ENCODE results near the gene DDR2.

The DDR2 gene

DNA sequence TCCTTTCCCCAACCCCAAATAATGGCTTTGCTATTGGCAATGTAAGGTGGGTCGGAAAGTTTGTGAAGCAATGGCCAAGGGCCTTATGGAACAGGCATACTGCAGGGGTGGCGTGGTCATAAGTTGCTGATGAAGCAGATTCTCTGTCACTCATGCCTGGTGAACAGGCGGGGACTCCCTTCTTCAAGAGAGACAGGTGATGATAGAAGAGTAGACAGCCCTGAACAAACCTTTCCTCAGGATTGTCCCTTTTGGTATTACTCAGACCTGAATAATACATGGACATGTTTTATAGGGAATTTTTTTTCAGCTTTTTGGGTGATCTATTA, 12.7 kb downstream of the DDR2 start:
- TF ChIP-seq, protein P1, sequence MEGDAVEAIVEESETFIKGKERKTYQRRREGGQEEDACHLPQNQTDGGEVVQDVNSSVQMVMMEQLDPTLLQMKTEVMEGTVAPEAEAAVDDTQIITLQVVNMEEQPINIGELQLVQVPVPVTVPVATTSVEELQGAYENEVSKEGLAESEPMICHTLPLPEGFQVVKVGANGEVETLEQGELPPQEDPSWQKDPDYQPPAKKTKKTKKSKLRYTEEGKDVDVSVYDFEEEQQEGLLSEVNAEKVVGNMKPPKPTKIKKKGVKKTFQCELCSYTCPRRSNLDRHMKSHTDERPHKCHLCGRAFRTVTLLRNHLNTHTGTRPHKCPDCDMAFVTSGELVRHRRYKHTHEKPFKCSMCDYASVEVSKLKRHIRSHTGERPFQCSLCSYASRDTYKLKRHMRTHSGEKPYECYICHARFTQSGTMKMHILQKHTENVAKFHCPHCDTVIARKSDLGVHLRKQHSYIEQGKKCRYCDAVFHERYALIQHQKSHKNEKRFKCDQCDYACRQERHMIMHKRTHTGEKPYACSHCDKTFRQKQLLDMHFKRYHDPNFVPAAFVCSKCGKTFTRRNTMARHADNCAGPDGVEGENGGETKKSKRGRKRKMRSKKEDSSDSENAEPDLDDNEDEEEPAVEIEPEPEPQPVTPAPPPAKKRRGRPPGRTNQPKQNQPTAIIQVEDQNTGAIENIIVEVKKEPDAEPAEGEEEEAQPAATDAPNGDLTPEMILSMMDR (IDR thresholded peaks at IDR 0.05; ENCODE audit: extremely low read depth, missing control alignments), result no peak
- DNase-seq (ENCODE audit: low spot score), result no peak

DNA sequence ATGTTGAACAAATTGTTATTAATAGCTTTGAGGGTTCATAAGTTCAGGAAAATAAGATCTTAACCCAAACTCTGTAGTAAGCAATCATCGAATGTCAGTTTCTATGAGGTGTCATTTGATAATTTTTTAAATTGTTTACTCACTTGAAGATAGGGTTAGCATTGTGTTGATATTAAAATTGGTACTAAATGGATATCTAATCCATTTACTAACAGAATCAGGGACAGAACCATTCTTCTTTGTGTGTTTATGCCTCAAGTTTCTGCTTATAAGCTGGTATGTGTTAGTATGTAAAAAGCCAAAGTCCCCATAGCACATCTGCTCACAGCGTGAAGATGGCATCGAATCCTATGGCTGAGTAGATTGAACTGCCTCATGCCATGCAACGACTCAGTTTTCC, 13.4 kb downstream of the DDR2 start:
- no peak for DNase-seq (ENCODE audit: low spot score)
- TF ChIP-seq, protein P1 (IDR thresholded peaks at IDR 0.05; ENCODE audit: extremely low read depth, missing control alignments), result no peak

DNA sequence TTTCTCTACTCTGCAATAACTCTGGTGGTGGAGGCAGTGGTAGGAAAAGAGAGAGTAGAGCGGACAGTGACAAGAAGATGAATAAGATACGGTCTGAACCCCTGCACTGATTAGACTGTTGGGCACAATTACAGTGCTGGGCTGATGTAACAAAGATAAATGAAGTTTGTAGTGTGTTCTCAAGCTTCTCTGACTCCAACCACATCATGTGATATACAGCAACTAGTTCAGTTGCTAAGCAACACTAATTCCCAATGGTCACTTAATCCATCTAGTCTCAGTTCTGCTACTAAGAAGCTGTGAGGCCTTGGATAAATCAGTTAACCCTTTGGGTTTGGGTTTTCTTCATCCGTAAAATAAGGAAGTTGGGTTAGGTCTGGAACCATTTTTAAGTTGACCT, 17.3 kb downstream of the DDR2 start:
- TF ChIP-seq, protein P1 (IDR thresholded peaks at IDR 0.05; ENCODE audit: extremely low read depth, missing control alignments), result no peak
- DNase-seq (ENCODE audit: low spot score), result no peak

DNA sequence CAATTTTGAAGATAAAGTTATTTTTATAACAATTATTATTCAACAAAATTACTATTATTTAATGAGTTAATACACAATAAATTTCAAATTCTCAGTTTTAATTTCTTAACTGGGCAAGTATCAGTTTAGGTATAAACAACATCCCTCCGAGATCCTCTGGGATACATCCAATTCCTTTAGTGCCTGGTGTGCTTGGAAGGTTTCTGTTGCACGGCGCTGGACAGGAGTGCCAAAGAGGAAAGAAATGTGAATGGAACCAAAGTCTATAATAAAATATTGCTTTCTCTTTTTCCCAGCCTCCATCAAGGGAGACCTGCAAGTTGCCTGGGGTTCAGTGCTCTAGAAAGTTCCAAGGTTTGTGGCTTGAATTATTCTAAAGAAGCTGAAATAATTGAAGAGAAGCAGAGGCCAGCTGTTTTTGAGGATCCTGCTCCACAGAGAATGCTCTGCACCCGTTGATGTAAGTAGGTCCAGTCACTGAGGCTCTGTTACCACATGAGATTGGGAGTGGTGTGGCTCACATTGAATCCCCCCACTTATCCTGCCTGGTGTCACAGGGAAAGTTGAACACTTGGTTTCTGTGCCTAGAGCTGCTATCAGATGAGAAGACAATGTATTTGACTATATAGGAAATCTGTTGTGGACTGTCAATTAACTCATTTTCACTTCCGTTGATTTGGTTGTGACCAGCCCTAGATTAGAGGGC, 22.8 kb downstream of the DDR2 start:
- DNase-seq (ENCODE audit: low spot score), result no peak
- TF ChIP-seq, protein P1 (IDR thresholded peaks at IDR 0.05; ENCODE audit: extremely low read depth, missing control alignments), result no peak

DNA sequence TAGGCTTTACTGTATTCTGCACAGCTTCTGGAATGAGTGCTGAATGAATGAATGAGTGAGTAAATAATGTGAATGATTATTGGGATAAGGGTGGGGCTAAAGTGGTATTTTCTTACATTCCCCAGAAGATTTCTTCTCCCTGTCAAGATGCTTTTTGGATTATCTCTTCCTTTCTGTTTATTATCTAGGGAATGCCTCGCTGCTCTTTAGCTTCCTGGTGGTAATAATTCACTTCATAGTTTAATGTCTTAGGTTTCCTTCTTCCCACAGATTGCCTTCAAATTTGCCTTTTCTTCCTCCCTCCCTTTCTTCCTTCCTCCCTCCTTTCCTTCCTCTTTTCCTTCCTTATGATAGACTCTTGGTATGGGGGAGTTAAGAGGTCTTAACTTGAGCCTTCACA, 24.0 kb downstream of the DDR2 start:
- DNase-seq (ENCODE audit: low spot score), result no peak
- TF ChIP-seq, protein P1 (IDR thresholded peaks at IDR 0.05; ENCODE audit: extremely low read depth, missing control alignments), result no peak

DNA sequence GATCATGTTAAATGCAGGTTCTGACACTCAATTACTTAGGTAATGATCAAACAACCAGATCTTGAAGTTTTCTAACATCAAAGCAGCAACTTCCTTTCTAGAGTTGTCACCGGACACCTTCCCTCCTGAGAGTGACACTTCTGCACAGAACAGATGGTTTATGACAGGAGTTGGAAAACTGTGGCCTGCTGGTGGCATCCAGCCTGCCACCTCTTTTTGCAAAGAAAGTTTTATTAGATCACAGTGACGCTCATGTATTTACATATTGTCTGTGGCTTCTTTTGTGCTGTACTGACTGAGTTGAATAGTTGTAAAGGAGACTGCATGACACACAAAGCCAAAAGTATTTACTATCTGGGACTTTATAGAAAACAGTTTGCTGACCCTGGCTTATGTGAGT, 28.3 kb downstream of the DDR2 start:
- TF ChIP-seq, protein P1 (IDR thresholded peaks at IDR 0.05; ENCODE audit: extremely low read depth, missing control alignments), result no peak
- no peak for DNase-seq (ENCODE audit: low spot score)

DNA sequence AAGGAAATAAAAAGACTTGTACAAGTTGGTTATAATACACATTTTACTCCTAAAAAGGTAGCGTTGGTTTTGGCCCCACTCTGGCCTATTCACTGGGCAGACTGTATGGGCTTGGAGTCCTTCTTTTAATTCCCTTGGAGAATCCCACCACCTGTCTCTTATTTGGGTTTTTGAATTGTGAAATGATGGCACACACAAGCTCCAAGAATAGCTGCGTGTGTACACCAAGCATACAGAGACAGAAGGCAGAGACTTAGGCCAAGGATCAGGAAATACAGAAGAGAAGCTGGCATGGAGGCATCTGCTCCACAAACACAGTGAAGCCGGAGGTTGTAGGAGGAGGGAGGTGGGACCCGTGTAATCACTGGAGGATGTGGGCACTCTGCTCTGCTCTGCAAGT, 29.1 kb downstream of the DDR2 start:
- no peak for DNase-seq (ENCODE audit: low spot score)

More for the DNA sequence above, 29.1 kb downstream of the DDR2 start:
- TF ChIP-seq, protein P1 (IDR thresholded peaks at IDR 0.05; ENCODE audit: extremely low read depth, missing control alignments), result no peak
